NCI-H748 (cell line): ENCODE results near the gene TIMP2.

Source experiments
- DNase-seq: peaks from one replicate; lab custom pipeline; 2025; ENCODE audit not compliant: unreplicated experiment; lab: John Stamatoyannopoulos, UW

The TIMP2 gene

GRCh38 chr17:78819806-78820792, 105.1 kb downstream of the TIMP2 start:
- DNase-seq = no peak

GRCh38 chr17:78819402-78819801, 105.8 kb downstream of the TIMP2 start:
- no peak for DNase-seq

DNA sequence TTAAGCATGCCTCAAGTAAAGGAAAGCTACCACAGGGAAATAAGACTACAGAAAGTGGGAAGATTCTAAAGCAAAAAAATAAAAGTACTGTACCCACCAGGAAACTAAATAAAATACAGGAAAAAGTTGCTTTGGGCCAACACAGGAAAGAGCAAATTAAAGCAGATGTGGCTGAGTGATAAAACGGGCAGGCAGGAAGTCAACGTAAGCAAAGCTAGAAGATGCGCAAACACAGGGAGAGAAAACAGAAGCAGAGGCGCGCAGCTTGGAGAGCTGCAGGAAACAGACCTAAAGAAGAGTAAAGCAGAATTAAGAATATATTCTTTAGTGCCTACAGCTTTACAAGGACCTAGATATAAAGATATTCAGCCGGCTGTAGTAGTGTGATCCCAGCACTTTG, 106.3 kb downstream of the TIMP2 start:
- DNase-seq = no peak

GRCh38 chr17:78818152-78818846, 106.9 kb downstream of the TIMP2 start:
- DNase-seq = no peak

- DNase-seq = no peak
These were observed 108.1 kb downstream of the TIMP2 start for GRCh38 chr17:78817123-78817522.

GRCh38 chr17:78815696-78816095, 109.5 kb downstream of the TIMP2 start:
- DNase-seq = no peak

- no peak for DNase-seq
These were observed 112.3 kb downstream of the TIMP2 start for GRCh38 chr17:78812855-78813254.

DNA sequence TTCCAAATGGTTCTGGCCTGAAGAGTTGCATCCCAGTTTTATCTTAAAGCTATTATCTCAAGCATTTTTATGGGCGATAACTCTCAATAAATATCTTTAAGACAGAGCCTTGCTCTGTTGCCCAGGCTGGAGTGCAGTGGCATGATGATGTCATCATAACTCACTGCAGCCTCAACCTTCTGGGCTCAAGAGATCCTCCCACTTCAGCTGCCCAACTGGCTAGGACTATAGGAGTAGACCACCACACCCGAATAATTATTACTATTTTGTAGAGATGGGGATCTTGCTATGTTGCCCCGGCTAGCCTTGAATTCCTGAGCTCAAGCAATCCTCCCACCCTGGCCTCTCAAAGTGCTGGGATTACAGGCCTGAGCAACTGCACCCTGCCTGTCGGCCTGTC, 117.0 kb downstream of the TIMP2 start:
- no peak for DNase-seq

- DNase-seq = no peak
These were observed 118.7 kb downstream of the TIMP2 start for GRCh38 chr17:78806451-78806850.

GRCh38 chr17:78805301-78805700, 119.9 kb downstream of the TIMP2 start:
- DNase-seq = no peak

DNA sequence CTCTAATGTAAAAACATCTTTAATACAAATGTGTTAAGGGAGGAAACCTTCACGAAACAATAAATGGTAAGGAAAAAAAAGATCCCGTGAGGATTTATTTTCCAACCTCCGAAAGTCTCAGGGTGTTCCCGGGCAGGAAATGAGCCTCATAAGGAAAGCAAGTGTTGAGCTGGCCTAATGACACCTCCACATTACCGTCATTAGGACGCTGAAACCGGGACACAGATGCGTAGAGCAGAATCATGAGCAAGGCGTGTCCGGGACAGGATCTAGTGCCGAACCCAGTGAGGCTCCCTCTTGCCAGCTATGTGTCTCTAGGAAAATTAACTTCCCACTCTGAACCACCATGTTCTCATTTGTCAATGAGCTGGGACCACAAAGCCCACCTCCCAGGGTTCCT, 120.4 kb downstream of the TIMP2 start:
- no peak for DNase-seq

- DNase-seq = no peak
These were observed 121.9 kb downstream of the TIMP2 start for GRCh38 chr17:78803186-78803845.
